ENCODE results near the gene CDH23. TPM values are rescaled to one million over a fixed set of nuclear protein-coding genes. Genes with fewer than 3 reads are reported as not detected.
A peak's percentile ranks its signal among the peaks of the same experiment; 100 is the strongest.

Gene CDH23
- total and polyA plus RNA-seq, 4 experiments from 2014 or later = 1.8 to 5.4 (median 3.6) TPM

DNA sequence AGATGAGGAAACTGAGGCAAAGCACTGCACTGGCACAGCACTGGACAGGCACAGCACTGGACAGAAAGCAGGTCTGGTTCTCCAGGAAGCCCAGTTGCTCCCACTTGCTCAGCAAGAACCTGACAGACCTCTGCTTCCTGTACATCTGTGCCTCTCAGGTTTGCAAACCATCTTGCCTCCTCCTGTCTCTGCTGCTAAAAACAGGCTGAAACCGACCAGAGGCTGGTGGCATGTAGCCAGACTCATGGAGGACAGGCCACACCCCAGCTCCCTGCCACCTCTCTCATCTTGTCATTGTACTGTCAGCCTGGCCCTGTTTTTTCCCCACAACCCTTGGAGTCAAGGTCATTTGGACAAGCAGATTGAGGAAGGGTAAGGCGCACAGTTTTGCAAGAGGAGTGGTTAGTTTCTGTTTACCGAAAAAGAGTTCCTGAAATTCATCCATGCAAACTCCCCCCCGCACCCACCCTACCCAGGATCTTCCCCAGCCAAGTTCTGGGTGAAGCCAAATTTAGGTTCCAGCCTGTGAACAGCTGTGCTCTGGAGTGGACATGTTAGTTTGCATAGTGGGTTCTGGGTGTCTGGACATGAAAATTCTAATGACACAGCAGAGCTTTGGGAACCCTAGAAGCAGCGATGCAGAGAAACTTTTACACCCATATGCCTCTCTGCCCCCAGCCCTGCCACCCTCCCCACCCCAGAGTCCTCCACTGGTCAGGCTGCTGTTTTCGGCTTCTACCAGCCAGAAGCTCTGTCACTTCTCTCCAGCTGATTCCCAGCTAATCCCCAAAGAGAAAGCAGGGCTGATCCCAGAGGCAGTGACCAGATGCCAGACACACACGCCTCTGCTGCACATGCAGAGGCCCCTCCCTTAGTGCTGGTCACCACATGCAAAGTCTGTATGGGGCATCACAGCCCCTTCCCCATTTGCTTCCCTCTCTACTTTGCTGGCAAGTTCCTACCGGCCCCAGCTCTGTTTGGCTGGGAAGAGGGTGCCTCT is 331.3 kb downstream of the CDH23 start:
- peak overlapping the region; percentile 75 to 87 (median 80) for H3K4me3 Mint-ChIP-seq
- no peaks in the 10 kb centered on the region for H3K9me3 Mint-ChIP-seq
- ChIA-PET CTCF (ENCODE audit: partially characterized antibody) (interaction anchor here (1.4 to 15.7 kb wide), 14 partner anchors 8 to 45 kb away, joined by 3 to 177 read pairs (median 16); partner anchors contain the start of genes C10orf105 and VSIR), POLR2A (ENCODE audit: partially characterized antibody) (interaction anchor here (0.7 to 35.3 kb wide), 8 partner anchors 15 to 409 kb away, joined by 3 to 1191 read pairs (median 4); partner anchors contain the start of genes C10orf105, SLC29A3 and VSIR)
- H3K4me1 Mint-ChIP-seq = peaks cover 54 to 95% (median 76%) of the 10 kb centered on the region in 4 donors
- peaks cover 97% of the 10 kb centered on the region for H3K4me1 ChIP-seq (ENCODE audit: insufficient read depth, low read length)
- H3K36me3 ChIP-seq (ENCODE audit: insufficient read depth, low read length) = no peaks in the 10 kb centered on the region
- no peaks in the 10 kb centered on the region for H3K36me3 Mint-ChIP-seq
- peak; percentile 84 to 91 (median 88) for DNase-seq
- H3K27me3 Mint-ChIP-seq = no peaks in the 10 kb centered on the region
- H3K9me3 ChIP-seq (ENCODE audit: control insufficient read depth in 1 of 2, low read length in 2 of 2) = no peaks in the 10 kb centered on the region
- H3K27ac Mint-ChIP-seq = peak overlapping the region; percentile 96 to 99 (median 98)
- peak overlapping the region; percentile 73 for H3K27ac ChIP-seq (ENCODE audit: low read depth, low read length)
- no peaks in the 10 kb centered on the region for H3K27me3 ChIP-seq (ENCODE audit: insufficient read depth, low read length)
- peak overlapping the region in 1 of 2 donors; percentile 49 for H3K4me3 ChIP-seq (ENCODE audit: low read length in 2 of 2)
- intact Hi-C loops (cut with micrococcal nuclease) = loop anchor here (1.0 kb wide), 5 partner anchors 8 to 45 kb away; partner anchors contain the start of gene VSIR

DNA sequence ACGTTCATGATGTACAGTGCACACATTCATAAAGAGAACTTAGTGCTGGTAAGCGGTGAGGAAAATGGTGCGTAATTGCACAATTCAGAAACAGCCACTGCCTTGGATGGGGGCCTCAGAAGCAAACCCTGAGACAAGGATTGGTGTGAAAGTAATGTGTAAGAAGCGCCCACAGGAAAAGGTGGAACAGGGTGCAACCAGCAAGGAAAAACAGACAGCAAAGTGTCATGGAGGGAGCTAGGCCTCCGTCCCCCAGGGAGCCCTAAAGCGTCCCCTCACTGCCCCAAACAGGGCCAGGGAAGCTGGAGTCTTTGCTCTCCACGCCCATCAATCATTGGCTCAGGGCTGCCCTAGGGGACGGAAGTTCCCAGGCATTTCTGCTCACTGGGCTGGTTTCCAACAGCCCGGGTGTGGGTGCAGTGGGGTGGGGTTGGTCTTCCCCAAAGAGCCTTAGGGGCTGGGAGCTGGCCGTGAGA is 332.5 kb downstream of the CDH23 start:
- intact Hi-C loops (cut with micrococcal nuclease) = no loop called here
- peak overlapping the region; percentile 89 to 99 (median 98) for H3K27ac Mint-ChIP-seq
- no peaks in the 10 kb centered on the region for H3K9me3 Mint-ChIP-seq
- ChIA-PET CTCF (ENCODE audit: partially characterized antibody) (interaction anchor here (1.5 to 15.7 kb wide), 11 partner anchors 7 to 44 kb away, joined by 5 to 177 read pairs (median 22); partner anchors contain the start of genes C10orf105 and VSIR), POLR2A (ENCODE audit: partially characterized antibody) (interaction anchor here (1.1 to 35.3 kb wide), 5 partner anchors 16 to 83 kb away, joined by 3 to 1191 read pairs (median 196); partner anchors contain the start of genes C10orf105 and VSIR)
- Histone ChIP-seq H3K4me1 (ENCODE audit: insufficient read depth, low read length) (peaks cover 97% of the 10 kb centered on the region), H3K27ac (ENCODE audit: low read depth, low read length) (peak overlapping the region; percentile 73), H3K4me3 (ENCODE audit: low read length in 2 of 2) (no peak overlapping the region), H3K36me3 (ENCODE audit: insufficient read depth, low read length) (no peaks in the 10 kb centered on the region), H3K27me3 (ENCODE audit: insufficient read depth, low read length) (no peaks in the 10 kb centered on the region), H3K9me3 (ENCODE audit: control insufficient read depth in 1 of 2, low read length in 2 of 2) (no peaks in the 10 kb centered on the region)
- H3K4me1 Mint-ChIP-seq = peaks cover 60 to 96% (median 82%) of the 10 kb centered on the region in 4 donors
- peak overlapping the region in 6 of 8 donors; percentile 32 to 87 (median 66) for H3K4me3 Mint-ChIP-seq
- no peaks in the 10 kb centered on the region for H3K36me3 Mint-ChIP-seq
- H3K27me3 Mint-ChIP-seq = no peaks in the 10 kb centered on the region
- DNase-seq = no peak

DNA sequence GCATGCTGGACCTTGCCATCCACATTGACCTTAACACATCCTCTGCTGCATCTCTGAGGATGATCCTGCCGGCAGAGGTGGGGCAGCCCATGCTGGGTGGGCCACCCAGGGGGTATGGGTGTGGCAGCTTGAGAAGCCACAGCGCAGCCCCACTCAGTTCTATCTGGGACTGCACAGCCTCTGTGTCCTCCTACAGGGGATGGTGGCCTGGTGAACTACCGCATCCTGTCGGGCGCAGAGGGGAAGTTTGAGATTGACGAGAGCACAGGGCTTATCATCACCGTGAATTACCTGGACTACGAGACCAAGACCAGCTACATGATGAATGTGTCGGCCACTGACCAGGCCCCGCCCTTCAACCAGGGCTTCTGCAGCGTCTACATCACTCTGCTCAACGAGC is 335.1 kb downstream of the CDH23 start:
- Mint-ChIP-seq H3K4me1 (peaks cover 59 to 99% (median 84%) of the 10 kb centered on the region in 4 donors), H3K27me3 (no peaks in the 10 kb centered on the region), H3K4me3 (peak overlapping the region in 4 of 8 donors; percentile 10 to 49 (median 12)), H3K36me3 (no peaks in the 10 kb centered on the region), H3K27ac (peak overlapping the region in 5 of 7 donors; percentile 18 to 88 (median 62)), H3K9me3 (no peaks in the 10 kb centered on the region)
- H3K27me3 ChIP-seq (ENCODE audit: insufficient read depth, low read length) = no peaks in the 10 kb centered on the region
- ChIA-PET POLR2A (ENCODE audit: partially characterized antibody) (interaction anchor here (1.0 to 35.3 kb wide), 5 partner anchors 9 to 38 kb away, joined by 3 to 1191 read pairs (median 196); partner anchors contain the start of genes C10orf105 and VSIR), CTCF (ENCODE audit: partially characterized antibody) (interaction anchor here (1.0 to 15.7 kb wide), 9 partner anchors 10 to 41 kb away, joined by 3 to 177 read pairs (median 5); partner anchors contain the start of genes C10orf105 and VSIR)
- no peaks in the 10 kb centered on the region for H3K9me3 ChIP-seq (ENCODE audit: control insufficient read depth in 1 of 2, low read length in 2 of 2)
- H3K4me3 ChIP-seq (ENCODE audit: low read length in 2 of 2) = no peak overlapping the region
- no peak for DNase-seq
- H3K27ac ChIP-seq (ENCODE audit: low read depth, low read length) = no peak overlapping the region
- H3K4me1 ChIP-seq (ENCODE audit: insufficient read depth, low read length) = peaks cover 97% of the 10 kb centered on the region
- intact Hi-C loops (cut with micrococcal nuclease) = no loop called here
- H3K36me3 ChIP-seq (ENCODE audit: insufficient read depth, low read length) = no peaks in the 10 kb centered on the region

DNA sequence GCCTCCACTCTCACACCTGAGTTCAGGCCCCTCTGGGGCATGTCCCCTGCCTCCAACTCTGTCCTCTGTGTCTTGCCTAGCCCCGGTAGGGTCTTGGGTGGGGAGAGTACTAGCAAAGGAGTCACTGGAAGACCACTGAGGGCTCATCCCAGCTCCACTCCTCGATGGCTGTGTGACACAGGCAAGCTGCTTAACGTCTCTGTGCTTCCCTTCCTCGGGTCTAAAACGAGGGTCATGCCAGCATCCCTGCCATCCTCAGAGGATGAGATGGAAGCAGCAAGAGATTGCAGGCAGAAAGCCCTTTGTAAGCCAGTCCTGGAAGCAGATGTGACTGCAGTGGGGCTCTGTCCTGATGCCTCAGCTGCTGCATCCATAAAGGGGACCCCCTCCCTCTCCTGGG is 338.1 kb downstream of the CDH23 start:
- Histone ChIP-seq H3K27me3 (ENCODE audit: insufficient read depth, low read length) (no peaks in the 10 kb centered on the region), H3K4me3 (ENCODE audit: low read length in 2 of 2) (no peak overlapping the region), H3K4me1 (ENCODE audit: insufficient read depth, low read length) (peaks cover 100% of the 10 kb centered on the region), H3K27ac (ENCODE audit: low read depth, low read length) (peak overlapping the region; percentile 61), H3K36me3 (ENCODE audit: insufficient read depth, low read length) (no peaks in the 10 kb centered on the region), H3K9me3 (ENCODE audit: control insufficient read depth in 1 of 2, low read length in 2 of 2) (no peaks in the 10 kb centered on the region)
- CTCF ChIA-PET (ENCODE audit: partially characterized antibody) = interaction anchor here (1.2 to 15.7 kb wide), 4 partner anchors 7 to 38 kb away, joined by 3 to 174 read pairs (median 20); partner anchors contain the start of gene VSIR
- peaks cover 60 to 99% (median 85%) of the 10 kb centered on the region in 4 donors for H3K4me1 Mint-ChIP-seq
- DNase-seq = no peak
- no peaks in the 10 kb centered on the region for H3K9me3 Mint-ChIP-seq
- no peaks in the 10 kb centered on the region for H3K36me3 Mint-ChIP-seq
- intact Hi-C loops (cut with micrococcal nuclease) = no loop called here
- H3K4me3 Mint-ChIP-seq = peak overlapping the region in 7 of 8 donors; percentile 12 to 82 (median 42)
- POLR2A ChIA-PET (ENCODE audit: partially characterized antibody) = interaction anchor here (25.5 to 35.3 kb wide), 3 partner anchors 12 to 35 kb away, joined by 1035 to 1191 read pairs (median 1191); partner anchors contain the start of genes C10orf105 and VSIR
- H3K27me3 Mint-ChIP-seq = no peaks in the 10 kb centered on the region
- peak overlapping the region; percentile 79 to 97 (median 91) for H3K27ac Mint-ChIP-seq

DNA sequence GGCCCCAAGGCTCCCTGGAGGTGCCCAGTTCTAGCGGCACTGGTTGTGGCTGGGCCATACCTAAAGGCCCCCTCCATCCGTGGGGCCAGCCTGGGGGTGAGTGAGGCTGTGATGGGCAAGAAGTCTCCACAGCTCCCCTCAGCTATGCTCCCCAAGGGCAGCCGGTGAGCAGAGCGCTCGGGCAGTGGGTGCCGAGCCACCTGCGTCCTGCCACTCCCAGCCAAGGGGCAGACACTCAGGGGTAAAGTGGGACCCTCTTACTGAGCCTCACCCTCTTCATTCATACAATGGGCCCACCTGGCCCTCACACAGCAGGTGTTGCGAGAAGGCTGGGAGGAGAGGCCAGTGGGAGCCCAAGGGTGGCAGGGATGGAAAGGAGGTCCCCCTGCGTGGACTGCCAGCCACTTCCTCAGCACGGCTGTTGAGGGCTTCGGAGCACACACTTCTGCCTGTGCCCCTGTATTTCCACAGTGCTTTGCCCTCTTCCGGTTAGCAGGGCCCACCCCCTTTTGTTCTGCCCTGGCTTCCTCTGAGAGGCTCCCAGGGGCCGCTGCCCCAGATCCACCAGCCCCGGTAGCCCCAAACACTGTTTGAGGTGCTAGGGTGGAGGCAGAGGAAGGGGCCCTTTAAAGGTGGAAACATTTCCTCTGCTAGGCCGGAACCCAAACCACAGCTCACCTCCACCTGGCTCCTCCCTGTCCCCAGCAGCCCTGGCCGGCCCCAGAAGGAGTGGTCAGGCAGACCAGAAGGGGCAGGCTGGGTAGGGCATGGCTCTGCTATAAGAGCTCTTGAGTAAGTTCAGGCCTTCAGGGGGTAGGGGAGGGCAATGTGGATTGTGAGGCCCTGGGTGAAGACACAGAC is 339.2 kb downstream of the CDH23 start:
- Mint-ChIP-seq H3K27me3 (no peaks in the 10 kb centered on the region), H3K27ac (peak overlapping the region; percentile 88 to 97 (median 91)), H3K4me1 (peaks cover 68 to 100% (median 90%) of the 10 kb centered on the region in 4 donors), H3K9me3 (no peaks in the 10 kb centered on the region), H3K4me3 (peak overlapping the region in 7 of 8 donors; percentile 27 to 82 (median 56)), H3K36me3 (no peaks in the 10 kb centered on the region)
- ChIA-PET CTCF (ENCODE audit: partially characterized antibody) (interaction anchor here (0.7 to 15.7 kb wide), 9 partner anchors 8 to 39 kb away, joined by 3 to 174 read pairs (median 8); partner anchors contain the start of gene VSIR), POLR2A (ENCODE audit: partially characterized antibody) (interaction anchor here (1.3 to 35.3 kb wide), 5 partner anchors 11 to 115 kb away, joined by 3 to 1191 read pairs (median 1035); partner anchors contain the start of genes C10orf105, PSAP and VSIR)
- Histone ChIP-seq H3K27me3 (ENCODE audit: insufficient read depth, low read length) (no peaks in the 10 kb centered on the region), H3K9me3 (ENCODE audit: control insufficient read depth in 1 of 2, low read length in 2 of 2) (no peaks in the 10 kb centered on the region), H3K4me1 (ENCODE audit: insufficient read depth, low read length) (peaks cover 100% of the 10 kb centered on the region), H3K27ac (ENCODE audit: low read depth, low read length) (peak overlapping the region; percentile 61), H3K4me3 (ENCODE audit: low read length in 2 of 2) (peak overlapping the region; percentile 9 to 46), H3K36me3 (ENCODE audit: insufficient read depth, low read length) (no peaks in the 10 kb centered on the region)
- DNase-seq = peak; percentile 70 to 77 (median 72)
- intact Hi-C loops (cut with micrococcal nuclease) = loop anchor here (1.0 kb wide), 2 partner anchors 9 to 12 kb away; no protein-coding TSS in a partner anchor

GRCh38 chr10:71736570-71736952 is 339.8 kb downstream of the CDH23 start:
- H3K27ac Mint-ChIP-seq = peak overlapping the region; percentile 88 to 97 (median 91)
- H3K27me3 Mint-ChIP-seq = no peaks in the 10 kb centered on the region
- H3K4me1 ChIP-seq (ENCODE audit: insufficient read depth, low read length) = peaks cover 100% of the 10 kb centered on the region
- peak overlapping the region in 7 of 8 donors; percentile 27 to 82 (median 56) for H3K4me3 Mint-ChIP-seq
- ChIA-PET POLR2A (ENCODE audit: partially characterized antibody) (interaction anchor here (1.3 to 35.3 kb wide), 5 partner anchors 10 to 114 kb away, joined by 3 to 1191 read pairs (median 1035); partner anchors contain the start of genes C10orf105, PSAP and VSIR), CTCF (ENCODE audit: partially characterized antibody) (interaction anchor here (0.6 to 15.7 kb wide), 10 partner anchors 9 to 66 kb away, joined by 3 to 174 read pairs (median 6); partner anchors contain the start of gene VSIR)
- peak overlapping the region; percentile 61 for H3K27ac ChIP-seq (ENCODE audit: low read depth, low read length)
- H3K36me3 Mint-ChIP-seq = no peaks in the 10 kb centered on the region
- no peak for DNase-seq
- peaks cover 71 to 100% (median 91%) of the 10 kb centered on the region in 4 donors for H3K4me1 Mint-ChIP-seq
- no peaks in the 10 kb centered on the region for H3K36me3 ChIP-seq (ENCODE audit: insufficient read depth, low read length)
- no peak overlapping the region for H3K4me3 ChIP-seq (ENCODE audit: low read length in 2 of 2)
- no peaks in the 10 kb centered on the region for H3K9me3 ChIP-seq (ENCODE audit: control insufficient read depth in 1 of 2, low read length in 2 of 2)
- intact Hi-C loops (cut with micrococcal nuclease) = loop anchor here (1.0 kb wide), 2 partner anchors 9 to 12 kb away; no protein-coding TSS in a partner anchor
- no peaks in the 10 kb centered on the region for H3K9me3 Mint-ChIP-seq
- H3K27me3 ChIP-seq (ENCODE audit: insufficient read depth, low read length) = no peaks in the 10 kb centered on the region

Data from CD4-positive, alpha-beta memory T cell (primary cell).